Hepatocyte (in vitro differentiated cells): ENCODE measurements around the gene SLC66A1. TPM values are rescaled to one million over a fixed set of nuclear protein-coding genes. Genes with fewer than 3 reads are reported as not detected.

Experiments
- DNase-seq: peaks from one replicate; pipeline ENCODE4 v3.0.0-alpha.2; 2016; ENCODE audit warnings: low spot score
- H2AFZ ChIP-seq: fragments of 200-600 bp; sonication (generic); 2 replicates; pipeline ENCODE4 v1.6.0; 2016; ENCODE audit warnings: antibody characterized with exemption, mild to moderate bottlenecking
- H3K27ac ChIP-seq: fragments of 200-600 bp; sonication (generic); 2 replicates; pipeline ENCODE4 v1.5.1; 2016; ENCODE audit warnings: mild to moderate bottlenecking
- H3K27me3 ChIP-seq: fragments of 200-600 bp; sonication (generic); 2 replicates; pipeline ENCODE4 v1.6.1; 2016
- H3K36me3 ChIP-seq: fragments of 200-600 bp; sonication (generic); replicated peaks from 2 replicates; pipeline ENCODE4 v1.5.1; 2016; ENCODE audit warnings: low read depth; ENCODE audit not compliant: insufficient read depth
- H3K4me1 ChIP-seq: fragments of 200-600 bp; sonication (generic); 2 replicates; pipeline ENCODE4 v1.5.1; 2016; ENCODE audit warnings: mild to moderate bottlenecking, moderate library complexity; ENCODE audit not compliant: insufficient read depth
- H3K4me2 ChIP-seq: fragments of 200-600 bp; sonication (generic); 2 replicates; pipeline ENCODE4 v1.6.0; 2016
- H3K4me3 ChIP-seq: fragments of 200-600 bp; sonication (generic); 2 replicates; pipeline ENCODE4 v1.5.1; 2016; ENCODE audit warnings: mild to moderate bottlenecking
- H3K79me2 ChIP-seq: fragments of 200-600 bp; sonication (generic); 2 replicates; pipeline ENCODE4 v1.6.0; 2017; ENCODE audit warnings: mild to moderate bottlenecking
- H3K9me2 ChIP-seq: fragments of 200-600 bp; sonication (generic); replicated peaks from 2 replicates; pipeline ENCODE4 v1.6.0; 2017; ENCODE audit warnings: mild to moderate bottlenecking; ENCODE audit not compliant: insufficient read depth
- H3K9me3 ChIP-seq: fragments of 200-600 bp; sonication (generic); 2 replicates; pipeline ENCODE4 v1.5.1; 2016; ENCODE audit warnings: low read depth, mild to moderate bottlenecking
- H4K20me1 ChIP-seq: fragments of 200-600 bp; sonication (generic); 2 replicates; pipeline ENCODE4 v1.6.0; 2016; ENCODE audit warnings: mild to moderate bottlenecking; ENCODE audit not compliant: insufficient read depth, poor library complexity, severe bottlenecking
- CTCF ChIP-seq: fragments of 200-600 bp; sonication (generic); IDR thresholded peaks from 2 replicates; pipeline ENCODE4 v1.5.1; 2016; ENCODE audit warnings: antibody characterized with exemption, mild to moderate bottlenecking; ENCODE audit not compliant: poor library complexity
- EZH2 ChIP-seq: fragments of 200-600 bp; sonication (generic); IDR thresholded peaks from 2 replicates; pipeline ENCODE4 v1.6.1; 2016; ENCODE audit warnings: antibody characterized with exemption, mild to moderate bottlenecking, borderline replicate concordance
- EZH2phosphoT487 ChIP-seq: fragments of 200-600 bp; sonication (generic); IDR thresholded peaks from one replicate; pipeline ENCODE4 v1.6.1; 2018; ENCODE audit warnings: antibody characterized with exemption, mild to moderate bottlenecking, low read depth, moderate library complexity; ENCODE audit not compliant: unreplicated experiment, severe bottlenecking
- WGBS: methylation state at CpG from one replicate; pipeline ENCODE4 v1.1.6; 2016; ENCODE audit warnings: low lambda C conversion rate; ENCODE audit errors: missing lambda C conversion rate; 5-methylcytosine and 5-hydroxymethylcytosine counted together
- polyA plus RNA-seq: library from polyadenylated mRNA; unstranded; fragments of >200 nt; fragmentation: Nextera tagmentation; extraction: Ambion mirVana; gene quantifications from 2 replicates; pipeline ENCODE4 v1.2.1, GENCODE V29; 2016
- total RNA-seq: library from RNA; depleted of rRNA; stranded (reverse); fragments of >200 nt; gene quantifications from 2 replicates; pipeline ENCODE4 v1.2.3, GENCODE V29; 2014

The SLC66A1 gene
- total and polyA plus RNA-seq, 2 experiments from 2014 or later, result 28.2 to 39.6 TPM

- no peak for DNase-seq
- Histone ChIP-seq H2AFZ (no peak overlapping the region), H3K4me1 (no peaks in the 10 kb centered on the region), H3K4me2 (no peak overlapping the region), H3K79me2 (no peaks in the 10 kb centered on the region), H3K27me3 (no peaks in the 10 kb centered on the region), H3K27ac (no peak overlapping the region), H3K4me3 (no peak overlapping the region), H3K9me2 (no peaks in the 10 kb centered on the region), H4K20me1 (no peaks in the 10 kb centered on the region), H3K36me3 (no peaks in the 10 kb centered on the region), H3K9me3 (no peaks in the 10 kb centered on the region)
- 97% methylated on average over 32 of the region's 33 CpGs for WGBS
- TF ChIP-seq EZH2phosphoT487 (no peak), EZH2 (no peak), CTCF (no peak)
These were observed 30.9 kb downstream of the SLC66A1 start for GRCh38 chr1:19342894-19343616.

- DNase-seq, result no peak
- H4K20me1 ChIP-seq, result no peaks in the 10 kb centered on the region
- H3K79me2 ChIP-seq, result no peaks in the 10 kb centered on the region
- TF ChIP-seq EZH2 (no peak), EZH2phosphoT487 (no peak), CTCF (no peak)
- H3K4me3 ChIP-seq, result no peak overlapping the region
- no peak overlapping the region for H2AFZ ChIP-seq
- H3K27ac ChIP-seq, result no peak overlapping the region
- no peaks in the 10 kb centered on the region for H3K4me1 ChIP-seq
- WGBS, result 91% methylated on average over 20 of the region's 20 CpGs
- no peaks in the 10 kb centered on the region for H3K9me2 ChIP-seq
- H3K9me3 ChIP-seq, result no peaks in the 10 kb centered on the region
- H3K36me3 ChIP-seq, result no peaks in the 10 kb centered on the region
- H3K4me2 ChIP-seq, result no peak overlapping the region
- H3K27me3 ChIP-seq, result no peaks in the 10 kb centered on the region
These were observed 31.7 kb downstream of the SLC66A1 start for GRCh38 chr1:19343617-19344350.

- no peaks in the 10 kb centered on the region for H3K79me2 ChIP-seq
- H2AFZ ChIP-seq, result no peak overlapping the region
- H3K4me1 ChIP-seq, result no peaks in the 10 kb centered on the region
- no peaks in the 10 kb centered on the region for H3K36me3 ChIP-seq
- no peaks in the 10 kb centered on the region for H4K20me1 ChIP-seq
- no peak overlapping the region for H3K27ac ChIP-seq
- no peaks in the 10 kb centered on the region for H3K27me3 ChIP-seq
- DNase-seq, result peak; percentile 66
- WGBS, result 74% methylated on average over 12 of the region's 12 CpGs
- no peaks in the 10 kb centered on the region for H3K9me3 ChIP-seq
- H3K4me2 ChIP-seq, result no peak overlapping the region
- TF ChIP-seq EZH2phosphoT487 (no peak), CTCF (peak; percentile 72)
- no peaks in the 10 kb centered on the region for H3K9me2 ChIP-seq
- no peak overlapping the region for H3K4me3 ChIP-seq
These were observed 32.3 kb downstream of the SLC66A1 start for GRCh38 chr1:19344372-19344810.
